Large intestine (tissue), 3 donors: ENCODE results near the gene HOXA5. TPM values are rescaled to one million over a fixed set of nuclear protein-coding genes. Genes with fewer than 3 reads are reported as not detected.

Source experiments
- DNase-seq, 2 donors: peaks; one replicate each; pipeline versions ENCODE4 v3.0.0 to v3.0.0-alpha.2; 2013
- H3K27ac ChIP-seq: one replicate; pipeline ENCODE4 v1.5.1; 2013; ENCODE audit warnings: low read length
- H3K27me3 ChIP-seq: 2 replicates; pipeline ENCODE4 v1.6.1; 2013; ENCODE audit warnings: low read length; ENCODE audit not compliant: control insufficient read depth, insufficient read depth
- H3K36me3 ChIP-seq: 2 replicates; pipeline ENCODE4 v1.6.1; 2013; ENCODE audit warnings: low read length; ENCODE audit not compliant: control insufficient read depth, insufficient read depth
- H3K4me1 ChIP-seq: one replicate; pipeline ENCODE4 v1.6.1; 2013; ENCODE audit warnings: low read length; ENCODE audit not compliant: control insufficient read depth, insufficient read depth
- H3K4me3 ChIP-seq: one replicate; pipeline ENCODE4 v1.5.1; 2013; ENCODE audit warnings: low read length
- H3K9me3 ChIP-seq: one replicate; pipeline ENCODE4 v1.6.1; 2013; ENCODE audit warnings: mild to moderate bottlenecking, low read depth, low read length, moderate library complexity; ENCODE audit not compliant: control insufficient read depth
- WGBS: methylation state at CpG from one replicate; pipeline ENCODE4 v1.1.5; 2013; ENCODE audit warnings: low lambda C conversion rate; ENCODE audit not compliant: insufficient coverage; 5-methylcytosine and 5-hydroxymethylcytosine counted together
- polyA plus RNA-seq: library from polyadenylated mRNA; unstranded; fragments of 120-200 nt; gene quantifications from one replicate; pipeline ENCODE4 v1.2.1, GENCODE V29; 2013

The HOXA5 gene
- polyA plus RNA-seq, 1 donor: 30.3 TPM

DNA sequence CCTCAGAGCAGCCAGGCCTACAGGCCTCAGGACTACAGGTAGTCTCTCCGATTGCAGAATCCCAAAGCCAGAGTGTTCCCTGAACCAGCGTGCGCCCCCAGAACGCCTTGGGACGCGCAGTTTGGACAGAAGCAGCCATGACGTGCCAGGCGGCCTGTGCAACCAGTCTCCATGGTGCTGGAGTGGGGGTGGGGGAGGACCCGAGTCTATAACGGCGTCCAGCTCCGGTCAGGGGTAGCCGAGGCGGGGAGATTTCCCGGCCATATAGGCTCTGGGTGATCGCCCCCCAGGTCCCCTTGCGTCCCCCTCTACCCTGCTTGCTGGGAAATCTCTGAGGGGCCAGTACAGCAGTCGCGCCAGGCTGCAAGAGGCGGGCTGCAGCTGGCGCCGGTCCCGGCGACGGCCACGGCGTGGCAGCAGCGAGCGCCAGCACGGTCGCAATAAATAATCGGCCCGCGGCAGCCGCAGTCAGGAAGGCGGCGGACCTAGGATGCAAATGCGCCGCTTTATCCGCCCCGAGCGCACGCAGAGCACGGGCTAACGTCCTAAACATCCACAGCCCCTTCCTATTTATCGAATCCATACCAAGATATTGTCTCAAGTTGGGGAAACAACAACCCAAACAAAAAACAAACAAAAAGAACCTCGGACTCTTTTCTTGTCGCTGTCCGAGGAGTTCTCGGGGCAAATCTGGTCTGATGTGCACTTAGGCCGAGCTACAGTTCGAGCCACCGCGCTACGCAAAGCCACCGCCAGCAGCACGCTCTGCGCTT lies 7.3 kb upstream of the HOXA5 start:
- WGBS: no CpG with 5 or more reads among the region's 58 CpGs
- peak overlapping the region; percentile 89 for H3K27ac ChIP-seq

DNA sequence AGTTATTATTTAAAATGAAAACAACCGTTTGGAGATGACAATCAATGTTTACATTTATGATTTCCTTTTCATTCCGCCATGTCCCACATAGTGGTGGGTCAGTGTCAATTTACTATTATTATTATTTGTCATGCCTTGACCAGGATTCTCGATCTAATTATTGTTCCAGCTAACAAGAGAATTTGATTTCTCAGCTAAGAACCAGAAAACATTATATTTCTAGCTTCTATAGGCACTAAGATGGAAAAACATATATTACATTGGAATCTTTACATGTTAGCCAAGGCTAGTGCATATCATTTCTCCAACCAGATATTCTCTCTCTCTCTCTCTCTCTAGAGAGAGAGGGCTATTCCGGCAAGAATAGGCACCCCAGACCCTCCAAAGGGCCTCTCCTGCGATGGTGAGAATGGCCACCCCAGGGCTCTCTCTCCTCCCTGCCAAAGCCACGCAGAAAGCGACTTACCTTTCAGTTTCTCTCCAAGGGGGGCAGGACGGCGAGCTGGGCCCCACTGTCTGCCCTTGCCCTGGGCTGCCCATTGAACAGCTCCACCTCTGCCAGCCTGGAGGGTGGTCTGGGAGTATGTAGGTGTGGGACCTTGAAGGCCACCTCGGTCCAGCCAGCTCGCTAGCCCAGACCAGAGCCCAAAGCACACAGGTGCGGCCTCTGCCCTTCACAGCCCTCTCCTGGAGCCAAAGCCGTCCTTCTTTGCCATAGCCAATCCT lies 6.5 kb upstream of the HOXA5 start:
- no peak for DNase-seq
- peak overlapping the region; percentile 59 for H3K27ac ChIP-seq
- peaks cover 94% of the 10 kb centered on the region for H3K27me3 ChIP-seq
- H3K36me3 ChIP-seq: peaks cover 8% of the 10 kb centered on the region
- peak overlapping the region; percentile 73 for H3K4me3 ChIP-seq
- H3K4me1 ChIP-seq: peaks cover 23% of the 10 kb centered on the region
- 64% methylated on average over 2 of the region's 13 CpGs for WGBS
- H3K9me3 ChIP-seq: peaks cover 27% of the 10 kb centered on the region

More for the DNA sequence above, 7.3 kb upstream of the HOXA5 start:
- peak in 1 of 2 donors; percentile 77 for DNase-seq
- Histone ChIP-seq H3K36me3 (peaks cover 3% of the 10 kb centered on the region), H3K9me3 (peaks cover 20% of the 10 kb centered on the region), H3K27me3 (peaks cover 94% of the 10 kb centered on the region), H3K4me3 (peak overlapping the region; percentile 73), H3K4me1 (peaks cover 17% of the 10 kb centered on the region)

DNA sequence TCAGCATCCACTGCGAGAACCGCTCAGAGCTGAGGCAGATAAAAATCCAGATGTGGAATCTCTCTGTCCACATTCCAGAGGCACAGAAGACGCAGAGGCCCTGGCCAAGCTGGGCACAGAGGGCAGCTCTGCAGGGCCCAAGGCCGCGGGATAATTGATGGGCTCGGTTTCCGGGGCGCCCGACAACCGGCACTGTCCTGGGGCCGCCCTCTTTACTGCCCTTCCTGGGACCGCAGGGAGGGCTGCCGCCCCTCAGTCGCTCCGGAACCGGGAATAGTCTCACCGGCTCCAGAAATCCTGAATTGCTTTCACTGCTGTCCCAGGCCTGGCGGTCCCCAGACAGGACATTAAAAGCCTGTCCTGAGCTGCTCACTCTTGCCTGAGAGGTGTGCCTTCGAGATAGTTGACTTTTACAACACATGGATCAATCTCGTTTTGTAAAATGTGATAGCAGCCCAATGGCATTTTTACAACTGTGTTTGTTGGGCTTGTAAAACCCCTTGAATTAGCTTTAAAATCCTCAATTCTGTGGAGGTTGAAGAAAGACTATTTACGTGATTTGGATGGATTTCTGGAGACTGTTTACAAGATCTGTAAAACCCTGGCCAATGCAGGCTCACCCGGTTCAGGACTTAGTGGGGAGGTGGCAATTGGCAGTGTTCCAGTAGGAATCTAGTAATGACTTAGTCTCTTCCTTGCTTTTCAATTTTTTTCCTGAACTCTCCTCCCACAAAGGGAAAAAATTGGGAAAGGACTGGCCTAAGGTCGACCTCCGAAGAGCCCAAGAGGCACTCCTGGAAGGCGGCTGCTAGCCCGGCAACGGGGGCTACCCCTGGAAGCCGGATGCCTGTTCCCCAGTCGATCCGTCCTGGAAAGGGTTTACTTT lies 5.5 kb upstream of the HOXA5 start:
- WGBS: no CpG with 5 or more reads among the region's 30 CpGs
- no peak for DNase-seq
- peak overlapping the region; percentile 73 for H3K4me3 ChIP-seq
- H3K27ac ChIP-seq: peak overlapping the region; percentile 59
- H3K36me3 ChIP-seq: peaks cover 8% of the 10 kb centered on the region
- peaks cover 94% of the 10 kb centered on the region for H3K27me3 ChIP-seq
- peaks cover 30% of the 10 kb centered on the region for H3K9me3 ChIP-seq
- H3K4me1 ChIP-seq: peaks cover 30% of the 10 kb centered on the region

DNA sequence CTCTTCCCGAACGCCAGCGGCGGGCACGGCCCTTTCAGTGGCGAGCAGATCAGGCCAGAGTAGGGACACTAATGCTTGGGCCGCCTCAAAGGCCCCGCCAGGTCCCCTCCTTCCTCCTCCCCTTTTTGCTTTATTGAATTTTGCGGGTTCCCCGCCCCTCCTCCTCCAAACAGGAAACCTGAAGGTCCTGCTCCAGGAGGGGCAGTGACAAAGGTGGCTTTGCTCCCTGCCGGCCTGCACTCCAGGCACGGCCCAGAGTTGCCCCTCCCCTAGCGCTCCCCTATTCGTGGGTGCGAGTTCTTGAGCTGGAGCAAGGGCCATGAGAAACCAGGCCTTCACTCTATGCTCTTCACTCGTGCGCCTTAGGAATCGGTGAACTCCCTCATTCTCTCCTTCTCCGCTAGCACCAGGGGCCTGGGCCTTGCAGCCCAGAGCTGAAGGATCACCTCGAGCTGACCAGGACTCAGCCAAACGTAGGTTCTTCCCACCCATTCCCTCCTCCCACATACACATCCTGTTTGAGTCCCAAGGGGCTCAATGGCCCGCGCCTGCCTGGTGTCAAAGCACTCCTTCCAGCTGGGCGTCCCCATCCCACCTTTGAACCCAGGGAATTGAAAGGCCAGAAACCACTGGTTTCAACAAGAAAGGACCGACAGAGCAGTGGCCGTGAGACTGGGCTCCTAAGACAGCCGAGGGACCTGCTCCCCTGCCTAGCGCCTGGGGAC lies 4.7 kb upstream of the HOXA5 start:
- H3K36me3 ChIP-seq: peaks cover 10% of the 10 kb centered on the region
- H3K9me3 ChIP-seq: peaks cover 30% of the 10 kb centered on the region
- H3K4me1 ChIP-seq: peaks cover 32% of the 10 kb centered on the region
- H3K27ac ChIP-seq: peak overlapping the region; percentile 59
- H3K27me3 ChIP-seq: peaks cover 88% of the 10 kb centered on the region
- peak overlapping the region; percentile 73 for H3K4me3 ChIP-seq
- no CpG with 5 or more reads among the region's 28 CpGs for whole genome bisulfite sequencing
- DNase-seq: no peak

DNA sequence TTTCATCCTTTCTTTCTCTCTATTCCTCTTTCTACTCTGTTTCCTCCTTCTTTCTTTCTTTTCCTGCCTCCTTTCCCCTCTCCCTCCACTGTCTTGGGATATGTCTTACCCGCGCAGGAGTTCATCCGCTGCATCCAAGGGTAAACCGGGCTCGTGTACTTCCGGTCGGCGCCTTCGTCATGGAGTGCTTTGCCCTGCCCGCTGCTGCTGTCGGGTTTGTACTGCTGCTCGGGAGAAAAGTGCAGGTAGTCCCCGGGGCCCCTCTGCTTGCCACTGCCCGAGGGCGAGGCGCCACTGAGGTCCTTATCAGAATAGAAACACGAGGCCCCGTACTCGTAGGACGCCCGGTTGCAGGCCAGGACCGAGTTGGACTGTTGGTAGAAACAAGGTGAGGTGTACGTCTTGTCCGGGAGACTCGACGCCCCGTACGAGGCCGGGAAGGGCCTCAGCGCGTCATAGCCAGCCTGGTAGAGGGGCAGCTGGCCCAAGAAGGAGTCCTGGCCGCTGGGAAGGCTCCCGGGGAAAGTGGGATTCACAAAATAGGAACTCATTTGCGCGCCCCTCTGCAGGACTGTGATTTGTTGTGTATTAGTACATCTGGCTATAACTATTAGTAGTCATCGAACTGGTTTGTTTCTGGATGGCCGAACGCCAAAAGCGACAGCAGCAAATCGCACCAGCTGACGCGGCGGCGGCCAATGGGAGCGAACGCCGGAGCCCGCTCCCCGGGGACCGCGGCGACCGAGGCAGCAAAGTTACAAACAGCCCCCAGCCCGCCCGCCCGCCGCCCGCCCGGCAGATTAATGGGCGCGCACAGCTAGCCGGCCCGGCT lies 3.9 kb upstream of the HOXA5 start, which contains the start of gene HOXA6:
TSS of gene HOXA6 (minus strand) at position 576 of the 832 bp plus-strand sequence. CDS start at position 551, 25 bp downstream.
- H3K36me3 ChIP-seq: peaks cover 12% of the 10 kb centered on the region
- 70% methylated on average over 2 of the region's 63 CpGs for WGBS
- H3K4me1 ChIP-seq: peaks cover 27% of the 10 kb centered on the region
- H3K27me3 ChIP-seq: peaks cover 80% of the 10 kb centered on the region
- peaks cover 27% of the 10 kb centered on the region for H3K9me3 ChIP-seq
- DNase-seq: no peak
- H3K27ac ChIP-seq: peak within 1 kb of the TSS; percentile 59
- H3K4me3 ChIP-seq: peak within 1 kb of the TSS; percentile 73

DNA sequence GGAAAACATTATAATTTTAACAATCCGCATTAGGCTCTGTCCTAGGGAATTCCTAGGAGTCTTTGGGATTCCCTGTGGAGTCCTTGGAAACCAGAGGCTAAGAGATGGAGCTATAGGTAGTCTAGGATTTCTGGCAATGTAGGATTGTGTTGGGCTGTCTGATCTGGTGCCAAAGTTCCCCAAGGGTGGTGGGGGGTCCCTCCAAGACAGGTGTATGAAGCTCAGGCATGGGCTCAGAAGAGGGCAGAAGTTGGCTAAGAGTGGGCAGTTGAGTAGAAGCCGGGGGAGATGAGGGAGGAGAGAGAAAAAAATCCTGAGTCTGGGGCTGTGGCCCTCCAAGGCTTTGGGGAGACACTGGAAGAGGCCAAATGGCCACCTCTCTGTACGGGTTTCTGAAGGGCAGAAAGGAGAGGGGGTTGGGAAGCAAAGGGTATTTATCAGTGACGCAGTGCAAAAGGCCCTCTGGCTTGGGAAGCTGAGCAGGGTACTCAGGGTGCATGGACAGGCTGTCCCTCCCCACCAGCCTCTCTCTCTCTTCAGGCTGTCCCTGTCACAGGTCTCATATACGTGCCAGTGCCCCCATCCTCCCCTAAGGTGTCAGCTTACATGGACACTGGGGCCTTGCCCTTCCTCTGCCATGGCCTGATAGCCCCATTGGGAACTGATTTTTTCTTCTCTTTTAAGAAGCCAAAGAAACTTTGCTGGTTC lies 3.2 kb upstream of the HOXA5 start:
- Histone ChIP-seq H3K4me1 (peaks cover 27% of the 10 kb centered on the region), H3K27ac (peak overlapping the region; percentile 59), H3K9me3 (peaks cover 21% of the 10 kb centered on the region), H3K36me3 (peaks cover 12% of the 10 kb centered on the region), H3K27me3 (peaks cover 73% of the 10 kb centered on the region), H3K4me3 (peak overlapping the region; percentile 73)
- WGBS: no CpG with 5 or more reads among the region's 5 CpGs
- no peak for DNase-seq

DNA sequence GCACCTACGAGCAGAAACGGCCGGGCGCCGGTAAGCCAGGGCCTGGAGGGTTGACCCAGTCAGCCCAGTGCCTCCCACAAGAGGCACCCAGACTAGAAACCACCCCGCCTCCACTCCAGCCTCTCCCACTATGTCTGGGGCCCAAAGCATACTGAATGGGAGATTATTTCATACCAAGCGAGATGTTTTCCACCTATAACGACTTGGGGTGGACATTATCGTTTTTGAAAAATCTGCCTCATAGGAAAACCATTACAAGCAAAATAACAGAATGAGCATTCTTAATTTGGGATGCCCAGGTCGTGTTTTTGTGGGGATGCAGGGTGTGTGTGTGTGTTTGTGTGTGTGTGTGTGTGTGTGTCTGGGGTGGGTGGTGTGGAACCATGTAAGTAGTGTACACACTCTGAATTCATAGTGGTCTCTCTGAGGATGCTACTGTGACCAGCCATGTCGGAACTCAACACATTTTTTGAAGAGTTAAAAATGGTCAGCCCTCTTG lies 2.5 kb upstream of the HOXA5 start:
- WGBS: no CpG with 5 or more reads among the region's 11 CpGs
- no peak for DNase-seq
- H3K27me3 ChIP-seq: peaks cover 66% of the 10 kb centered on the region
- peaks cover 27% of the 10 kb centered on the region for H3K4me1 ChIP-seq
- H3K36me3 ChIP-seq: peaks cover 12% of the 10 kb centered on the region
- peak overlapping the region; percentile 59 for H3K27ac ChIP-seq
- peak overlapping the region; percentile 73 for H3K4me3 ChIP-seq
- H3K9me3 ChIP-seq: peaks cover 17% of the 10 kb centered on the region

DNA sequence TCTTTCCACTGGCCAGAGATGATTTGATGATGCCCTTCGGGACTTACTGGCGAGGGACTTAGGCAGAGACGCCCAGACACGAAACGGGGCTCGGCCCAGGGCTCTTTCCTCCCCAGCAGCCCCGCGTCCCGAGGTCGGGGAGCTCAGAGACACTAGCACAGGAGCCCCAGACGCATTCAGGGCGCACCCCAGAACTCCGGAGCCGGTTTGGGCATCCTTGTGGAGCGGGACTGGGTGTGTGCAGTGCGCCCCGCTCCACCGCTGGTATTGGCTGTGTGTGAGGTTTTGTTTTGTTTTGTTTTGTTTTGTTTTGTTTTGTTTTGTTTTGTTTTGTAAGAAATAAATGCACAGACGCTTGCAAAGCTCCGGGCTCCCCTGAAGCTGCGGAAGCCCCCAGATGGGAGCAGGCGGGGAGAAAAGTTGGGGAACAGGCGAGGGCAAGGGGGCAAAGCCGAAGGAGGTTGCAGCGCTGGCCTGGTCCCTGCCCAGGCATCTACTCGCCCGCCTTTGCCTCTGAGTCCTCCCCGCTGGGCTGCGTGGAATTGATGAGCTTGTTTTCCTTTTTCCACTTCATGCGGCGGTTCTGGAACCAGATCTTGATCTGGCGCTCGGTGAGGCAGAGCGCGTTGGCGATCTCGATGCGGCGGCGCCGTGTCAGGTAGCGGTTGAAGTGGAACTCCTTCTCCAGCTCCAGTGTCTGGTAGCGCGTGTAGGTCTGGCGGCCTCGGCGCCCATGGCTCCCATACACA lies 1.9 kb upstream of the HOXA5 start:
- Histone ChIP-seq H3K27ac (peak overlapping the region; percentile 59), H3K4me1 (peaks cover 33% of the 10 kb centered on the region), H3K4me3 (peak overlapping the region; percentile 38), H3K27me3 (peaks cover 61% of the 10 kb centered on the region), H3K36me3 (peaks cover 12% of the 10 kb centered on the region), H3K9me3 (peaks cover 17% of the 10 kb centered on the region)
- WGBS: 48% methylated on average over 6 of the region's 47 CpGs
- DNase-seq: no peak
